ENCODE results near the gene CTNS. TPM values are rescaled to one million over a fixed set of nuclear protein-coding genes. Genes with fewer than 3 reads are reported as not detected.
A peak's percentile ranks its signal among the peaks of the same experiment; 100 is the strongest.

The CTNS gene
- total RNA-seq, 1 donor from 2014 or later, result 17.2 TPM

DNA sequence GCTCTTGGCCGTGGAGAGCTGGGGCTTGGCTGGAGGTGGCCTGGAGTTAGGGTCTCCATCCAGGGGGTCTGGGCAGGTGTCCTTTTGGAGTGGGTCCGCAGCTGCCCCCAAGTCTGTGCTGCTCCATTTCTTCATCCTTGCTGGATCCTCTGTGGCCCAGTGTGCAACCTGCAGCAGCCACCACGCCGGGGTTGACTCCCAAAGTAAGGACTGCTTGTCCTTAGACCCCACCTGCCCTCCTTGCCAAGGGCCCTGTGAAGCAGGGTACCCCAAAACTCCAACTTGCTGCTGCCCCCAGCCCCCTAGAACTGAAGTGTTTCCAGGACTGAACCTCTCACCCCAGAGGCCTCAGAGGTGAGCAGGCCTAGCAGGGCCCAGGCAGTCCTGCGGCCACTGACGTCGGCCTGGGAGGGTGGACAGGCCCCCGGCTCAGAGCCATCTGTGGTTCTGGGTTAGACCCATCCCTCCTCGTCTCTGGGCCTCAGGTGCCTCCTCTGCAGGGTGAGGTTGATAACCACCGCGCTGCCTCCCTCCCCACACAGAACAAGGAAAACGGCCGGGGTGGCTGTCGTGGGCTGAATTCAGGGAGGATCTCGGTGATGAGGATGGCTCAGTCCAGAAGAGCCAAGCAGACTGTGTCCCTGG, 44.2 kb upstream of the CTNS start:
- peaks cover 10% of the 10 kb centered on the region for H3K27me3 Mint-ChIP-seq (ENCODE audit: unreplicated experiment)
- DNase-seq, result no peak
- no peaks in the 10 kb centered on the region for H3K36me3 Mint-ChIP-seq (ENCODE audit: unreplicated experiment)

DNA sequence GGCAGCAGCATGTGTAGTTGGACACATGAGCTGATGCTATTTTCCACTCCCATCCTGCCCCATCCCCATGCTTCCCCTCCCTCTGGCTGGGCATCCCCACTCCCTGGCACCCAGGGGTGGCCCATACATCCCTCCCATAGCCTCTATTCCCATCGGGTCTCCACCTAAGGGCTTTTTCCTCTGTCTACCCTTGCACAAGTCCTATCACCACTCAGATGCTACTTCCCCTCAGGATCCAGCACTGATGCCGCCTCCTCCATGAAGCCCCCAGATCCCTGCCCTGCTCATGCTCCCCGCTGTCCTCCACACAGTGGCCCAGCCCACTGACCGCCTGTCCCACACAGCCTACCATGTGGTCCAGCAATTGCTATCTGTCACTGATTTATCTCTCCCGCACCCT, 43.2 kb upstream of the CTNS start:
- peaks cover 10% of the 10 kb centered on the region for H3K27me3 Mint-ChIP-seq (ENCODE audit: unreplicated experiment)
- H3K9me3 Mint-ChIP-seq (ENCODE audit: unreplicated experiment), result peaks cover 15% of the 10 kb centered on the region

More for the DNA sequence above, 44.2 kb upstream of the CTNS start:
- peaks cover 20% of the 10 kb centered on the region for H3K4me1 Mint-ChIP-seq (ENCODE audit: low read depth, unreplicated experiment)
- TF ChIP-seq, protein P1, sequence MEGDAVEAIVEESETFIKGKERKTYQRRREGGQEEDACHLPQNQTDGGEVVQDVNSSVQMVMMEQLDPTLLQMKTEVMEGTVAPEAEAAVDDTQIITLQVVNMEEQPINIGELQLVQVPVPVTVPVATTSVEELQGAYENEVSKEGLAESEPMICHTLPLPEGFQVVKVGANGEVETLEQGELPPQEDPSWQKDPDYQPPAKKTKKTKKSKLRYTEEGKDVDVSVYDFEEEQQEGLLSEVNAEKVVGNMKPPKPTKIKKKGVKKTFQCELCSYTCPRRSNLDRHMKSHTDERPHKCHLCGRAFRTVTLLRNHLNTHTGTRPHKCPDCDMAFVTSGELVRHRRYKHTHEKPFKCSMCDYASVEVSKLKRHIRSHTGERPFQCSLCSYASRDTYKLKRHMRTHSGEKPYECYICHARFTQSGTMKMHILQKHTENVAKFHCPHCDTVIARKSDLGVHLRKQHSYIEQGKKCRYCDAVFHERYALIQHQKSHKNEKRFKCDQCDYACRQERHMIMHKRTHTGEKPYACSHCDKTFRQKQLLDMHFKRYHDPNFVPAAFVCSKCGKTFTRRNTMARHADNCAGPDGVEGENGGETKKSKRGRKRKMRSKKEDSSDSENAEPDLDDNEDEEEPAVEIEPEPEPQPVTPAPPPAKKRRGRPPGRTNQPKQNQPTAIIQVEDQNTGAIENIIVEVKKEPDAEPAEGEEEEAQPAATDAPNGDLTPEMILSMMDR (IDR thresholded peaks at IDR 0.05; ENCODE audit: partially characterized antibody, unreplicated experiment), result no peak
- no peak overlapping the region for H3K4me3 Mint-ChIP-seq (ENCODE audit: unreplicated experiment)
- H3K27ac Mint-ChIP-seq (ENCODE audit: unreplicated experiment), result no peak overlapping the region
- H3K9me3 Mint-ChIP-seq (ENCODE audit: unreplicated experiment), result peaks cover 15% of the 10 kb centered on the region

DNA sequence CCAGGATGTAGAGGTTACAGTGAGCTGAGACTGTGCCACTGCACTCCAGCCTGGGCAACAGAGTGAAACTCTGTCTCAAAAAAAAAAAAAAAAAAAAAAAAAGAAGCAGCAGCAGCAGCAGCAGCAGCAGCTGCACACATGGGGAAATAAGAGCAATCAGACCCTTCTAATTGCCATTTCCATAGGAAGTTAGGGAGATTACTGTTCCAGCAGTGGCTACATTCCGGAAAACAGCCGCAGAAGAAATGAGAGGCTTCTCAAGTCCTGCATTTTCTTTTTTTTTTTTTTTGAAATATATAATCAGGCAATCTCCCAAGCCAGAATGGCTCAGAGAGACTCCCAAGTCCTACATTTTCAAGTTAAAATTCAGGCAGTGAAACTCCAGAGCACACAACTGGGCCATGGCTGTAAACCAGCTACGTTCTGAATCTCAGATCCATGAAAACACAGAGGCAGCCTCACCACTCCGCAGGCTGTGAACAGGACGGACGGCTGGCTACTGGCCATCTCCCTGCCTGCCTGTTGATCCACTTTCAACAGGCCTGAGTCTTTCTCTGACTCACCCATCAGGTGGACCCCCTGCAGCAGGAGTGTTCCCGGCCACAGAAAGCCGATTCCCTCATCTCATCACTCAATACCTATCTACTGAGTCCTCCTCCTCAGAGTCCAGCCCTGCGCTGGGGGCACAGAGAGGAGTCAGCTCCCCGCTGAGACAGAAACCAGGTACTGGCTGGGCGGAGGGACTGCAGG, 42.3 kb upstream of the CTNS start:
- TF ChIP-seq, protein P1 (IDR thresholded peaks at IDR 0.05; ENCODE audit: partially characterized antibody, unreplicated experiment), result no peak
- no peak for DNase-seq
- Mint-ChIP-seq H3K4me3 (ENCODE audit: unreplicated experiment) (no peak overlapping the region), H3K4me1 (ENCODE audit: low read depth, unreplicated experiment) (peaks cover 20% of the 10 kb centered on the region), H3K36me3 (ENCODE audit: unreplicated experiment) (no peaks in the 10 kb centered on the region), H3K9me3 (ENCODE audit: unreplicated experiment) (peaks cover 15% of the 10 kb centered on the region), H3K27ac (ENCODE audit: unreplicated experiment) (no peak overlapping the region), H3K27me3 (ENCODE audit: unreplicated experiment) (peaks cover 10% of the 10 kb centered on the region)

More for the DNA sequence above, 43.2 kb upstream of the CTNS start:
- peaks cover 20% of the 10 kb centered on the region for H3K4me1 Mint-ChIP-seq (ENCODE audit: low read depth, unreplicated experiment)
- H3K36me3 Mint-ChIP-seq (ENCODE audit: unreplicated experiment), result no peaks in the 10 kb centered on the region
- TF ChIP-seq, protein P1 (IDR thresholded peaks at IDR 0.05; ENCODE audit: partially characterized antibody, unreplicated experiment), result no peak
- no peak for DNase-seq
- no peak overlapping the region for H3K27ac Mint-ChIP-seq (ENCODE audit: unreplicated experiment)
- no peak overlapping the region for H3K4me3 Mint-ChIP-seq (ENCODE audit: unreplicated experiment)

DNA sequence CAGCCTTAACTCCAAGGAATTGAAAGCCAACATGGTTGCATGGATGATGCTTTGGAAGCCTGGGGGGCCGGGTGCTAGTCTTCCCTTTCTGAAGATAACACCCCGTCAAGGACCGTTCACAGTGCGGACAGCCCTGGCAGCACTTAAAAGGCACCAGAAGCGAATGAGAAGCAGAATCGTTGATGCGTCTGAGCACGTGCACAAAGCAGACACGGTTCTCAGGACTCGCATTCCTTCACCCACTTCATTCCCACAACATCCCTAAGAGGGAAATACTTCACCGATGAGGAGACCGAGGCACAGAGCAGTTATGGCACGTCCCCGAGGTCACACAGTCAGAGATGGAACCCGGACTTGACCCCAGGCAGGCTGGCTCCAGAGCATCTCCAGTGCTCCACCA, 41.6 kb upstream of the CTNS start:
- no peak for DNase-seq
- peak overlapping the region; percentile 52 for H3K27ac Mint-ChIP-seq (ENCODE audit: unreplicated experiment)
- peaks cover 15% of the 10 kb centered on the region for H3K9me3 Mint-ChIP-seq (ENCODE audit: unreplicated experiment)
- TF ChIP-seq, protein P1 (IDR thresholded peaks at IDR 0.05; ENCODE audit: partially characterized antibody, unreplicated experiment), result no peak
- peaks cover 20% of the 10 kb centered on the region for H3K4me1 Mint-ChIP-seq (ENCODE audit: low read depth, unreplicated experiment)
- H3K27me3 Mint-ChIP-seq (ENCODE audit: unreplicated experiment), result peaks cover 10% of the 10 kb centered on the region
- H3K36me3 Mint-ChIP-seq (ENCODE audit: unreplicated experiment), result no peaks in the 10 kb centered on the region
- no peak overlapping the region for H3K4me3 Mint-ChIP-seq (ENCODE audit: unreplicated experiment)
